Measurements from ENCODE around the gene RAB10.

The RAB10 gene

GRCh38 chr2:26184121-26184520 is 150.2 kb downstream of the RAB10 start:
- no peak for DNase-seq

DNA sequence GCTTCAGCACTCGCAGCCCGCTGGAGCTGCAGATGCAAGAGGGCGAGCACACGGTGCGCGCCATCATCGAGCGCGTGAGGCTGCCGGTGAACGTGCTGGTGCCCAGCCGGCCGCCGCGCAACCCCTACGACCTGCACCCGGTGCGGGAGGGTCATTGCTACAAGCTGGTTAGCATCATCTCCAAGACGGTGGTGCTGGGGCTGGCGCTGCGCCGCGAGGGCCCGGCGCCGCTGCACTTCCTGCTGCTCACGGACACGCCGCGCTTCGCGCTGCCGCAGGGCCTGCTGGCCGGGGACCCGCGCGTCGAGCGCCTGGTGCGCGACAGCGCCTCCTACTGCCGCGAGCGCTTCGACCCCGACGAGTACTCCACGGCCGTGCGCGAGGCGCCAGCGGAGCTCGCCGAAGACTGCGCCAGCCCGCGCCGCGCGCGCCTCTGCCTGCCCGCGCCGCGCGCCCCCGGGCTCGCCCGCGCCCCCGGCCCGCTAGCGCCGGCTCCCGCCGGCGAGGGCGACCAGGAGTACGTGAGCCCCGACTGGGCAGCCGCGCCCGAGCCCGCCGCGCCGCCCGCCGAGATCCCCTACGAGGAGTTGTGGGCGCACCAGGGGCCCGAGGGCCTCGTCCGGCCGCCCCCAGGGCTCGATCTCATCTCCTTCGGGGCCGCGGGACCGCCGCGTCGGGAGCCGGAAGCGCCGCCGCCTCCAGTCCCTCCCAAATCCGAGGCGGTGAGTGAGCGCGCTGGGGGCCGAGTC is 150.8 kb downstream of the RAB10 start:
- DNase-seq: peak; percentile 89

DNA sequence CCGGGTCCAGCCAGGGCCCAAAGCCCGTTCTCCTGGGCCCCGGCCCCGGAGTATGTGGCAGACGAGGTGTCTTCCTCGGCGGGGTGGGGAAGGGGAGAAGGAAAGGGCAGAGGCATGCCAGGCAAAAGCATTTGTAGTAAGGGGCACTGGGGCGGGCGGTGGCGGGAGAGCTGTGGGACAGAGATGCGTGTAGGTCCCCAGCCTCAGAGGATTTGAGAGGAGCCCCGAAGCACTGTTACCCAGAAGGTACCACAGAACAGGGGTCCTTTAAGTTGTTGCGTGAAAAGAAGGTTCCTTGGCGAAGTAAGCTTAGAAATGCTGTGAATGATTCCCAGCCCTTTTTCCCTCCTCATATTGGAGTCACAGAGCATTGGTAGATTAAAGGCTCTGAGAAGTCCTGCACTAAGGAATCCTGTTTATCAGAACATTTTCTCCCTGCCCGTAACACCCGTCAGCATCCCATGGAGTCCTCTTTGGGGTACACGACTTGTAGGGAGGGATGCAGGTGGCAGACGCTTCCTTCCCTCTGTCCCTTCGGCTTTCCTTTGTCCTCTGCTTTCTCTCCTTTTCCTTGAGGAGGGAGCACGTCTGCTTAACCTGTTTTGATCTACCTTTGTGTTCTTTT is 151.5 kb downstream of the RAB10 start:
- no peak for DNase-seq

GRCh38 chr2:26185954-26186770 is 152.3 kb downstream of the RAB10 start:
- DNase-seq: no peak

Data from activated CD4-positive, alpha-beta T cell treated with anti-CD3 and anti-CD28 coated beads for 48 hours (primary cell).